HG02759 (cell line): ENCODE measurements around the gene NUP54.

Experiments
- ATAC-seq: cut with Tn5 transposase; IDR thresholded peaks from one replicate; pipeline ENCODE4 v1.9.1; 2021; ENCODE audit warnings: mild to moderate bottlenecking, moderate library complexity; ENCODE audit not compliant: unreplicated experiment

NUP54 gene

DNA sequence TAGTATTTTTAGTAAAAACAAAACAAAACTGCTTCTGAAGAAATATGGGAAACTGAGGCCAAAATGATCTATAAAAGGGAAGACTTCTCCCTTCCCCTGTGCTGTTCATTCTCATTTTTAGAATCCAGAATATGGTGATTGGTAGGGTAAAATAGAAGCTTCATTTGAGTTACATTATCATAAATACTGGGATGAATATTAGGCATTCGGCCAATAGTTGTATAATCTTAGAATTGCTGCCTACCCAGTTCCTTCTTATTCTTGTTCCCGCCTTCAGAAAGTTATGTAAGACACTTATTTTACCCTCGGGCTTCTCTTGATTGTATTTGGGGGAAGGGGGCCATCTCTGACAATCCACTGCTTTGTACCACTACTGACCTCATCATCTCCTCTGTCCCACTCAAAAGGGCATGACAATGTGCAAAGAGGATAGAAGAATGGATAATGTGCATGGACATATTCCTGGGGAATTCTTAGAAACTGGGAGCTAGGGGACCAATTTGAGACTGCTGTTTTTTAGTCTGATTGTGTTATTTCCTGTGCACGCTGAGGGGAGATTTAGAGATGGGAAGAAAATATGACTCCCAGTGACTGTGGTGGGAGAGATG is 73.1 kb downstream of the NUP54 start:
- ATAC-seq, result no peak

DNA sequence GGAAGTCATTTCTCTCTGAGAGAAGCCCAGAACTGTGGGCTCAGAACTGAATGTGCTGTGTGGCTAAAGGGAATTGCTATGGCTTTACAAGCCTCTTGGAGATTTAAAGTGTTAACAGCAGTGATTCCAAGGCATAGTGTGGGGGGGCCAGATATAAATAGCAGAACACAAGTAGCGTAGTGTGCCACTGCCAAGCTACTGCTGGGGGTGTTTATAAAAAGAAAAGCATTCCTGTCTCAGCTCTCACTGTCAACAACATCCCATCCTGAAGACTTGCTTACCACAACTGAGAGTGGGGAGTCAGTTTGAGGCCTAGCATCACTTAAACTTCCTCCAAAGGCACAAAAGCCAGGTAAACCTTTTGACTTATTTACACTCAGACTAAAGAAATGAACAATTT is 73.7 kb downstream of the NUP54 start, which contains the start of gene ART3:
Gene ART3, plus strand, starts transcription at position 242 of the 400 bp plus-strand sequence. CDS start 1,181 bp downstream, outside the sequence.
- ATAC-seq, result no peak

DNA sequence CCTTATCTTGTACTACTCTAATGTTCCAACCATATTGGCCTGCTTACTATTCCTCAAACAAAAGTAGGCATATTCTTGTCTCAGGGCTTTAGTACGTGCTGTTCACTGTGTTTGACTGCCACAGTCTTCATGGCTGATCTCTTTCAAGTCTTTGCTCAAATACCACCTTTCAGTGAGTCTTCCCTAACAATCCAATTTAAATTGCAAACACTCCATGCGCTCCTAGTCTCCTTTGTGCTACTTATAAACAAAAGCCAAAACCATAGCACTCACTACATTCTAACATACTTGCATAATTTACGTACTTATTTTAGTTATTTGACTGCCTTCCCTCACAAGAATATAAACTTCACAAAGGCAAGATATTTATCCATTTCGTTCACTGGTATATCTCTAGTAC is 75.4 kb downstream of the NUP54 start:
- ATAC-seq, result no peak

DNA sequence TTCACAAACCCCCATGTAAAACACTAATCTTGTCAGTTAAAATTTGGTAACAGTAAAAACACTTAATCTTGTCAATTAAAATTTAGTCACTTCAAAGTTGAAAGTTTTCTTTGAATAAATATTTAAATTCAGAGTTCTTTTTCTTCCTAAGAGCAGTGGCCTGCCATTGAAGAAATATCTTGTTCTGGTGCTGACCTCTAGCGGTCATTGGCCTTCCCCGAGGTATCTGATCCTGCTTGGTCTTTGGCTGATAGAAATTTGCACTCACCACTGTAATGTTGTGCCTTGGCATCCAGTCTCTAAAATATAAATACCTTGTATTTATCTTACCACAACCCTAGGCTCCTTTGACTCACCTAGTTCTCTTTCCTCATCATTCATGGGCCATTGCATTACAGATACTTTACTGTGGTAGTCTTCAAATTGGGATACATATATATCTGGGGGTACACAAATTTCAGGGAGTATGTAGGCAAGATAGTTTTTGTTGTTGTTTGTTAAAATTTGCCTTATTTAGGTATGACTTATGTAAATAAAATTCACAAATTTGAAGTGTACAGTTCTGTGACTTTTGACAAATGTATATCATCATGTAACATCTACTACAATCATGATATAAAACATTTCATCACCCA is 80.4 kb downstream of the NUP54 start:
- ATAC-seq, result peak; percentile 88

DNA sequence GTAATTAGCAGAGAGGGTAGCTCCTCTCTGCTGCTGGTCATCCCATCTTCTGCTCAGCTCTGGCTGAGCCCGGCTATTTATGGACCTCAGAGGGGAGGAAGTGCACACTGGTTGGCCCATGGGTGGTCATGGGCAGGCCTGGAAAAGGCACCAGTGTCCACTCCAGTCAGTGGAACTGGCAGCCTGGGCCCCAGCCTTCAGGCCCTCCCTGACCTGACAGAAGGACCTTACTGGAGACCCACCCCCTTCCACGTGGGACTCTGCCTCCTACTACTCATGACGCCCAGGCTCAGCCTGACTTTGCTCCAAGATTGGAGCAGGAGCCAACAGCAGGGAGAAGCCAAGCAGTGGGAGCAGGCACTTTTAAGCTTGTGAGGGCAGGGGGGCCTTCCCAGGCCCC is 81.7 kb downstream of the NUP54 start:
- no peak for ATAC-seq
